NCI-H510A treated with DMSO at 0.1 percent for 48 hours (cell line): ENCODE data around the gene PPM1F.

Experiments used
- DNase-seq: peaks from one replicate; lab custom pipeline; 2025; lab: John Stamatoyannopoulos, UW

The PPM1F gene

GRCh38 chr22:21975273-21975672 lies 22.6 kb upstream of the PPM1F start:
- DNase-seq: no peak

GRCh38 chr22:21974058-21974649 lies 21.5 kb upstream of the PPM1F start:
- DNase-seq: no peak

GRCh38 chr22:21972806-21973205 lies 20.2 kb upstream of the PPM1F start:
- DNase-seq: no peak

GRCh38 chr22:21972293-21972779 lies 19.7 kb upstream of the PPM1F start:
- no peak for DNase-seq

GRCh38 chr22:21971858-21972275 lies 19.2 kb upstream of the PPM1F start:
- no peak for DNase-seq

GRCh38 chr22:21970800-21971617 lies 18.4 kb upstream of the PPM1F start:
- no peak for DNase-seq

GRCh38 chr22:21970037-21970799 lies 17.6 kb upstream of the PPM1F start:
- DNase-seq: no peak

GRCh38 chr22:21968452-21969129 lies 15.9 kb upstream of the PPM1F start:
- no peak for DNase-seq

- DNase-seq: no peak
Observed at GRCh38 chr22:21967693-21968271, 15.1 kb upstream of the PPM1F start.

- no peak for DNase-seq
Observed at GRCh38 chr22:21966643-21967516, 14.2 kb upstream of the PPM1F start.

- no peak for DNase-seq
Observed at GRCh38 chr22:21965762-21966288, 13.2 kb upstream of the PPM1F start.

- no peak for DNase-seq
Observed at GRCh38 chr22:21964918-21965484, 12.4 kb upstream of the PPM1F start.

- no peak for DNase-seq
Observed at GRCh38 chr22:21964234-21964633, 11.6 kb upstream of the PPM1F start.

GRCh38 chr22:21963790-21964211 lies 11.2 kb upstream of the PPM1F start:
- no peak for DNase-seq

- DNase-seq: no peak
Observed at GRCh38 chr22:21963286-21963685, 10.6 kb upstream of the PPM1F start.

GRCh38 chr22:21962655-21962949 lies 10.0 kb upstream of the PPM1F start:
- DNase-seq: no peak

GRCh38 chr22:21961886-21962654 lies 9.4 kb upstream of the PPM1F start:
- no peak for DNase-seq

GRCh38 chr22:21961127-21961867 lies 8.6 kb upstream of the PPM1F start:
- DNase-seq: no peak
